Fibroblast of skin of left quadriceps (primary cell): ENCODE data around the gene DEFB121.

Experiments
- DNase-seq, 2 experiments: peaks; one replicate each; pipeline ENCODE4 v3.0.0-alpha.2; 2013; ENCODE audit warnings: low read depth in 2 of 2

DEFB121 gene

DNA sequence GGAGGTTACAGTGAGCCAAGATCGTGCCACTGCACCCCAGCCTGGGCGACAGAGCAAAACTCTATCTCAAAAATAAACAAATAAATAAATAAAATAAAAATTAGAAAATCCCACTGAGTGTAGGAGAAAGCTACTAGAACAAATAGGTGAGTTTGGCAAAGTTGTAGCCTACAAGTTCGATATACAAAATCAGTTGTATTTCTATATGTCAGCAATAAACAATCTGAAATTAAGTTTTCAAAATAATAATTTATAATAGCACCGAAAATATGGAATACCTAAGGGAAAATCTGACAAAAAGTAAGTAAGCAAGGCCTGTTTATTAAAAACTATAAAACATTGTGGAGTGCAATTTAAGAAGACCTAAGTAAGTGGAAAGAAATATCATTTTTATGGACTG lies 42.7 kb downstream of the DEFB121 start:
- no peak for DNase-seq

DNA sequence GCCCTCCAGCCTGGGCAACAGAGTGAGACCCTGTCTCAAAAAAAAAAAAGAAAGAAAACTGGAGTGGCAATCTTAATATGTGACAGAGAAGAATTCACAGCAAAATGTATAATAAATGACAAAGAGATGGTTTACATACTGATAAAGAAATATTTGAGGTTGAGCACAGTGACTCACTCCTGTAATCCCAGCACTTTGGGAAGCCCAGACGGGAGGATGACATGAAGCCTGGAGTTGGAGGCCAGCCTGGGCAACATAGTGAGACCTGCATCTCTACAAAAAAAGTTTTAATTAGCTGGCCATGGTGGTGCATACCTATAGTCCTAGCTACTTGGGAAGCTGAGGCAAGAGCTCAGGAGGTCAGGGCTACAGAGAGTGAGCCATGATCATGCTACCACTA lies 50.0 kb downstream of the DEFB121 start:
- no peak for DNase-seq
